GM10266 (cell line): ENCODE results near the gene MYOF.

Experiments
- DNase-seq: peaks from one replicate; pipeline ENCODE4 v3.0.0; 2012; ENCODE audit errors: extremely low spot score
- CTCF ChIP-seq: IDR thresholded peaks from 2 replicates; pipeline ENCODE4 v1.5.1; 2012; ENCODE audit warnings: mild to moderate bottlenecking, low read depth; ENCODE audit not compliant: control insufficient read depth, insufficient read depth; ENCODE audit errors: missing control alignments

Gene MYOF

GRCh38 chr10:93299606-93300287 lies 182.4 kb downstream of the MYOF start:
- DNase-seq: no peak
- no peak for TF ChIP-seq CTCF

- TF ChIP-seq CTCF: no peak
- no peak for DNase-seq
Measured at GRCh38 chr10:93299195-93299594, 182.9 kb downstream of the MYOF start.

GRCh38 chr10:93296151-93296550 lies 186.0 kb downstream of the MYOF start:
- no peak for TF ChIP-seq CTCF
- DNase-seq: no peak

- TF ChIP-seq CTCF: no peak
- DNase-seq: no peak
Measured at GRCh38 chr10:93293999-93294398, 188.1 kb downstream of the MYOF start.

- no peak for DNase-seq
- TF ChIP-seq CTCF: no peak
Measured at GRCh38 chr10:93290661-93291354, 191.3 kb downstream of the MYOF start.

GRCh38 chr10:93288679-93289634 lies 193.2 kb downstream of the MYOF start:
- peak; percentile 73 for TF ChIP-seq CTCF
- DNase-seq: peak; percentile 62
